Activated CD4-positive, alpha-beta T cell treated with anti-CD3 and anti-CD28 coated beads for 24 hours (primary cell): ENCODE measurements around the gene PKHD1.

ENCODE experiments used
- DNase-seq, 2 donors: peaks; one replicate each; pipeline ENCODE4 v3.0.0-alpha.2; 2020; ENCODE audit warnings: low read depth in 2 of 2

The PKHD1 gene

DNA sequence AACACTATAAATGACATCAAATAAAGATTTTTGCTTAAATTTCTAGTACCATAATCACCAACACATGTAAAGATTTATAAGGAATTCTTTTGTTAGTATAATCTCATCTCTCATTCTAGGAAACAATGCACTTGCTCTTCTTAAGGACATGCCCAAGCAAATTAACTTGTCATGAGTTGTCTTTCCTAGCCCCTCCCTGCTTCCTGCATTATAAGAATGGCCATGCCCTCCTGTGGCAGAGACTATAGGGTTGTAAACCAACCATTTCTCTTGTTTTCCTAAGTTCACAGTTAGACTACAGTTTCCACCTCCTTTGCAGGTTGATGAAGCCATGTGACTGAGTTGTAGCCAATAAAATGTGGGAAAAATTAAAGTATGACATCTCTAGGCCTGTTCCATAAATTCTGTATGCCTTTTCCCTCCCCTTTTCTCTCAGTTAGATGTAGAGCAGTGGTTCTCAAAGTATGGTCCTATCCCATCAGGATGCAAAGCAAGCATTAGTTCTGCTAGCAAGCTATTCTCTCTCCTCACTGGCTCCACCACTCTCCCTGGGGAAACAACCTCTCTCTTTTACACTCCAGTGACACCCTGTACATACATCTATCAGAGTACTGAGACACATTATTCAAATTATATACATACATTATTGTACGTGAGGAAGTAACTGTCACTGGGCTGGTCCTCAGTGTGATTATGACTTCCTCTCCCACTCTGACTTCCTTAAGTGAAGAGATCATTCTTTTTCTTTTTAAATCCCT, 295.0 kb downstream of the PKHD1 start:
- no peak for DNase-seq

DNA sequence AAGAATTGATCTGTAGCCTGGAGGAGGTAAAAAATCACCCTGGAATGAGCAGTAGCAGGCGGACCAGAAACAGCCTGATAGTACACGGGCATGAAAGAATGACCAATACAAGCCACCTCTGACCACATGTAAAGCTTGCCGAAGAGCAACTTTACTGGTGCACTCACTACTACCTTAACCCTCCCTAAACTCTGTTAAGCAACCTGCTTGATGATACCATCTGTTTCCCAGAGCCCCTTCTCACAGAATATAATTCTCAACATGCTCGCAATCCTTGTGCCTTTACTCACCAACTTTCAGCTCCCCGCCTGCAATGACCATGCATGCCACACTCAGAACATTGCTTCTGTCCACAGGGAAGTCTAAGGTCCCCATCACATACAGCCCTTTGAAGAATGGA, 296.5 kb downstream of the PKHD1 start:
- no peak for DNase-seq

DNA sequence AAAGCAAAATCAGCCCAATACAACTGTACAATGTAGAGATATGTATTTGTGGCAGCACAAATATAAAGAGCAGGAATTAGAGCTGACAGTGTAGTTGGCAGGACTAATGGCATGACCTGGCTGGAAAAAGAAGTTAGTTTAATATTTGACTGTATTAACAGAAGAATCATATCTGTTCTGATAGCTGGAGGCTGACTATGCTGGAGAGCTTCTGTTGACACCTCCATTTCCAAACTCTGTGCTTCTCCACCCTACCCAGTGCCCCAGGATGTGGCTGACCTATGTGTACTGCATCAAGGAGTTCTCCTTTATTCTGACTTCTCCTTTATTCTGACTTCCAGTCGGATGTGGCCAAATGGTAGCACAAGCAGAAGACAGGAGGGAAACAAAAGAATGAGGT, 299.3 kb downstream of the PKHD1 start:
- DNase-seq = no peak

- DNase-seq = no peak
These were observed 308.7 kb downstream of the PKHD1 start for GRCh38 chr6:51778666-51779065.

DNA sequence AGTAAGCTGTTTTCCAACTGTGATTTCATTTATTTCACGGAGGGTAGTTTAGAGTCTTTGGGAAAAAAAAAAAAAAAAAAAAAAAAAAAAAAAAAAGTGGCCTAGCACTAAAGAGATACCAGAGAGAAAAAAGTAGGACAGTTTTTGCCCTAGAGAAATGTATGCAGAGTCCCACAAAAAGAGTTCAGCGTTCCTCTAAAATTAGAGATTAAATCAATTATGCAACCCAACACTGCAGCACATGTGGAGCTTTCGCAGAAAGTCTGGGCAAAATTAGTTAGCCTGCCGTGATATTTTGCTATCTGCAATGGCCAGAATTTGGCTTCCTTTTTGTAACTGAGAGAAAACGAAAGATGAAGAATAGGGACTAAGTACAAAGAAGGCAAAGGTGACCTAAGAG, 309.8 kb downstream of the PKHD1 start:
- DNase-seq = no peak

- DNase-seq = no peak
These were observed 311.2 kb downstream of the PKHD1 start for GRCh38 chr6:51775942-51776860.

DNA sequence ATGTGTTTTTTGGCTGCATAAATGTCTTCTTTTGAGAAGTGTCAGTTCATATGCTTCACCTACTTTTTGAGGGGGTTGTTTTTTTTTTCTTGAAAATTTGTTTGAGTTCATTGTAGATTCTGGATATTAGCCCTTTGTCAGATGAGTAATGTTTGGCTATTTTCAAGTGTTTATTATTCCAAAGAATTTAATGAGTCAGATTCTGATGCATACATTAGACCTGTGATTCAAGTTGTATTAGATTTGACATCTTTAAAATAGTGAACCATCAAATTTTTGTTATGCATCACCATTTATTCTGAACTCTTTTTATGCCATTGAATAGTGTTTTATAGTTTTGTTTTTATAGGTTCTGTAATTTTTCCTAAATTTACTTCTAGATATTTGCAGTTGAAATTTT, 319.3 kb downstream of the PKHD1 start:
- no peak for DNase-seq

DNA sequence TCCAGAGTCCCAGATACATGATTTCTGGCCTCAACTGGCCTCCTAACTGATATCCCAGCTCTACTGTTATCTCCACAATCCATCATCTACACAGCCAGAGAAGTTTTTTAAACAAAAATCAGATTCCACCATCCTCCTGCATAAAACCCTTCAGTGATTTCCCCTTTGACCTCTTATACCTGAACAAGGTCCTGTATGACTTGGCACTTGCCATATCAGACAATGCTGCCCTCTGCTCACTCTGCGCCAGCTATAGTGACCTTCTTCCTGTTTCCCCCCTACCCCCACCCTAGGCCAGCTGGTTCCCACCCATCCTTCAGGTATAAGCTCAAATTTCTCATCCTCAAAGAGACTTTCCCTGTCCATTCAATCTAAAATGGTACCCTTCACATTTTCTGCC, 322.2 kb downstream of the PKHD1 start:
- DNase-seq = no peak

DNA sequence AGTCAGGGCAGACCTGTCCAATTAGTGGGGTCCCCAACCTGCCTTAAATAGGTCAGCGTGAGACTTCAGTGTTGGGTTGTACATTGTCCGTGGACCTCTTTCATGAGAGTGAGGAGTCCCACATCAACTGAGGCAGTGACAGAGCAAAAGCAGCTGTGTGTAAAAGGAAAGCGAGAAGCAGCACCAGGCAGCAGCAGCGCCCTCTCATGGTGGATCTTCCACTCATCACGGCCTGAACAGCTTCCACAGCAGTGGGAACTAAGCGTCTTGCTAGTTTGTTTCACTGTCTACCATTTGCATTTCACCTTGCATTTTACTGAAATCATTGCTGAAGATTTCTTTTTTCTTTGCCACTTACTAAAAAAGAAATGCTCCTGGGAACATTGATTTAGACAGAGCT, 333.8 kb downstream of the PKHD1 start:
- peak in 1 of 2 donors; percentile 1 for DNase-seq

- DNase-seq = no peak
These were observed 343.4 kb downstream of the PKHD1 start for GRCh38 chr6:51743999-51744398.

GRCh38 chr6:51740658-51741057, 346.8 kb downstream of the PKHD1 start:
- DNase-seq = no peak

DNA sequence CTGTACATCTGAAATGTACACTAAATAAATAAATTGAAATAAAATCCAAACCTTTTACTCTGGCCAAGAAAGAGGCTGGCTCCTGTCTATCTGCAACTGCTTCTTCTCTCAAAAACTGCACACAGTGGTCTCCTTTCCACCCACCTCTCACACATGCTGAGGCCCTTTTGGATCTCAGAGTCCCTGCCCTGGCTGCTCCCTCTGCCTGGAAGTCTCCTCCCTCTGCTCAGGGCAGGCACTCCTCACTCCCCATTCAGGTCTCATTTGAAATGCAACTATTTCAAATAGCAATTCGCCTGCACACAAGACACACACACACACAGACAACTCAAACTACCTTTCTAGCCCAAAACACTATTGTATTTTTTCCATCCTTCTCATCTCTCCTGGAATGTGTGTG, 348.8 kb downstream of the PKHD1 start:
- DNase-seq = no peak

GRCh38 chr6:51737580-51738360, 349.6 kb downstream of the PKHD1 start:
- no peak for DNase-seq

- DNase-seq = no peak
These were observed 362.3 kb downstream of the PKHD1 start for GRCh38 chr6:51725155-51725554.

DNA sequence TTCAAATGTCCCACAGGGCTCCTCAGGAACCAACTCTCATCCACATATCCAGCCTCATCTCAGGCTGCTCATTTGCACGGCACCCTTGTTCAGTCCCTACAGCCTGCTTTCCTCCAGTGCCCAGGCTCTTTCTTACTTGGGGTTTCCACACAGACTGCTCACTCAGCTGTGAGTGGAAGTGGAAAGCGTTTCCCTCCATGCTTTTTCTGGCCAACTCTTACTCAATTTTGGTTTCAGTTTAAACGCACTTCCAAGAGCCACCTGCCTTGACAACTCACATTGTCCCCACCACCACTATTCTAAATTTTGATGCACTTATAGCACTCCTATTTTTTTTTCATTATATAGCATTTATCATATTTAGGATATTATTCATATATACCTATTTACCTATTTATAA, 367.1 kb downstream of the PKHD1 start:
- no peak for DNase-seq

- DNase-seq = no peak
These were observed 368.1 kb downstream of the PKHD1 start for GRCh38 chr6:51719297-51719696.

DNA sequence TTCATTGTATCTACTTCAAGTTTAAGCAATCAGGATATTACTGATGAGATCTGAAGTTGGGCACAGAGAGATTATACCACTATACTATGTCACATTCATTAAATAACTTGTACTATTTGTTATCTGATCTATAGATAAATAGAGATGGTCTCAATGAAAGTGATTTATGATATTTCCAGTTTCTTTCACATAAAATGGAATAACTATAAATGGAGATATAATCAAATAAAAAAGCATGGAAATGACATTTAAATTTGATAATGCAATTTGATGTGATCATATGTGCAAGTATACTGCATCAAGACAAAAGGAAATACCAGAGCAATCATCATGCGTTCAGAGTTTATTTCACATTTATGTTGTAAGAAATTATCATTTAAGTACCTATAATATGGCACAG, 368.9 kb downstream of the PKHD1 start:
- DNase-seq = no peak

DNA sequence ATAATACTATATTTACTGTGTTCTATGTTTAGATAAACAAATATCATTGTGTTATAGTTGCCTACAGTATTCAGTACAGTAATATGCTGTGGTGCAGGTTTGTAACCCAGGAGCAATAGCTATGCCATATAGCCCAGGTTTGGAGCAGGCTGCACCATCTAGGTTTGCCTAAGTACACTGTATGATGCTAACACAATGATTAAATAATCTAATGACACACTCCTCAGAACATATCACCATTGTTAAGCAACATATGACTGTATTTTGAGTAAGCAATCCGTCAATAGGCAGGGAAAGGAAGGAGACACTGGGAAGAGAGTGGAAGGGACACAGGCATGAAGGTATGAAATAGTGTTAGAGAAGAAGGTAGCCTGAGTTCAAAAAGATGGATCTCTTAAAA, 369.9 kb downstream of the PKHD1 start:
- DNase-seq = no peak

- DNase-seq = no peak
These were observed 375.5 kb downstream of the PKHD1 start for GRCh38 chr6:51711876-51712275.

DNA sequence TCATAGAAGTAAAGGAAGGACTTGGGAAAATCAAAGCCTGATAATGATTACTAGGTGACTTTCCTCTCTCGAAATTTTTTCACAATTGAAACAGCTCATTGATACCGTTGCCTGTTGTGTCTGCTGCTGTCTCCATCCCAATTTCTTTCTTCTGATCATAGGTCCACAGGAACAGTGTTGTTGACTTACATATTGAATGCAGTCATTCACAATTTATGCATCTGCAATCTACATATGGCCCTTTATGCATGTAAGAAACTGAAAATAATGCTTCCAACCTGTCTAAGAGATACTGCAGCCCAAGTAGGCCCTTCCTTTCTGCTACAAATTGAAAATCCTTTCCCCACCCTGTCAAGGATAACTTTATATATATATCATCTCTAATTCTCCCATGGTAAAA, 381.3 kb downstream of the PKHD1 start:
- no peak for DNase-seq

- DNase-seq = no peak
These were observed 382.4 kb downstream of the PKHD1 start for GRCh38 chr6:51704932-51705540.

DNA sequence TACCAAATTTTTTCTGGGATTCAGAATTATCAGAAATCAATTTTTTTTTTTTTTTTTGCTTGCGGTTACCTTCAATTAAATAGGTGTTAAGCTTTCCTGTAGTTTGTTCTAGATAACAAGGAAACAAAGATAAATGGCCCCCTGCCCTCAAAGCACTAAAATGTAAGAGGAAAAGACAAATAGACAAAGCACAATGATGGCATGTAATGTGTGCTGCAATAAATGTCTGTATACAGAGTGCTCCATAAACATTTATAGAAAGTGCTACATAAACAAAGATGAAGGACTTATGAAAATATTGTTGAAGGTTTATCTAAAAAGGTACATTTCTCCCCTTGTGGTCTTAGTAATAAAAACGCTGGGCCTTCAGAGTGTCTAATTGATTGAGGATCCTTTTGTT, 384.6 kb downstream of the PKHD1 start:
- no peak for DNase-seq
